Activated CD8-positive, alpha-beta memory T cell treated with anti-CD3 and anti-CD28 coated beads for 36 hours (primary cell): ENCODE data around the gene IMPDH2. TPM values are rescaled to one million over a fixed set of nuclear protein-coding genes. Genes with fewer than 3 reads are reported as not detected.

Experiments used
- CTCF ChIA-PET: fragments of 350-600 bp; sonication (Branson Sonifier 250); formaldehyde crosslinking; loops from one replicate; lab custom pipeline; 2021; ENCODE audit warnings: antibody characterized with exemption; lab: Charles Lee
- POLR2A ChIA-PET: fragments of 350-600 bp; sonication (Branson Sonifier 250); formaldehyde crosslinking; loops from one replicate; lab custom pipeline; 2021; ENCODE audit warnings: antibody characterized with exemption; lab: Charles Lee
- total RNA-seq, 2 experiments: library from RNA; stranded (reverse); gene quantifications; one replicate each; pipeline ENCODE4 v1.2.3, GENCODE V29; 2021

The IMPDH2 gene
- total RNA-seq, 2 experiments from 2014 or later: 461 to 466 TPM

DNA sequence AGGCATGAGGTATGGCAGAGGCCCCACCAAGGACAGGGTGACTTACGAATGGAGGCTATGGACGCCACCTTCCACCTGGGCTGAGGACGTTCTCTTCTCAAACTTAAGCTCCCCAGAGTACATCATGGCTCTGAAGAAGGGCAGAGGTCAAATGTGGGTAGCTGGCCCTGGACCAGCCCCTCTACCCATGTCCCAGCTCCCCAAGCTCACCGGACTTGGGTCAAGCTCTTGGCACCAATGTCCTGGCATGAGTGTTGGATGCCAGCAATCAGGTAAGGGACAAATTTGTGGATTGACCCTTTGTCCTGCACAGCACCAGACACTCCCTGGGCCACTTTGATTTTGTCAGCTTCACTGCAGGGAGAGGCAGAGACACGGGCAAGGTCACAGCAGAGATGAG, 4.7 kb downstream of the IMPDH2 start:
- POLR2A ChIA-PET: interaction anchor here (0.5 to 8.8 kb wide), 3 partner anchors 17 to 104 kb away, joined by 3 to 90 read pairs (median 3); partner anchors contain the start of gene WDR6
- CTCF ChIA-PET: interaction anchor here (7.7 kb wide), 1 partner anchor 35 kb away, joined by 63 read pairs; the partner anchor contains the start of gene P4HTM

DNA sequence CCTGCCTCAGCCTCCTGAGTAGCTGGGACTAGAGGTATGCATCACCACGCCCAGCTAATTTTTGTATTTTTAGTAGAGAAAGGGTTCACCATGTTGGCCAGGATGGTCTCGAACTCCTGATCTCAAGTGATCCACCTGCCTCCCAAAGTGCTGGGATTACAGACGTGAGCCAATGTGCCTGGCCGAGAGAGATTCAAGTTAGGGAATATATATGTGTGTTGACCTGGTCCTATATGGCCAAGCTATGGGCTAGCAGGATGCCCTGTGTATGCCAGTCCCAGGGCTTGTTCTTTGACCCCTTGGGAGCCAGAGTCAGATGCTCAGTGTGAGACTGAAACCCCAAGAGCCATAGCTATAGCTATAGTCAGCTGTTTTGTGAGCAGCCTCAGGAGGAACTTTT, 5.4 kb downstream of the IMPDH2 start:
- ChIA-PET POLR2A (interaction anchor here (0.7 to 8.8 kb wide), 4 partner anchors 16 to 389 kb away, joined by 6 to 90 read pairs (median 10); partner anchors contain the start of genes PRKAR2A, QRICH1 and WDR6), CTCF (interaction anchor here (7.6 to 7.7 kb wide), 2 partner anchors 15 to 35 kb away, joined by 63 to 66 read pairs; partner anchors contain the start of genes P4HTM and WDR6)

DNA sequence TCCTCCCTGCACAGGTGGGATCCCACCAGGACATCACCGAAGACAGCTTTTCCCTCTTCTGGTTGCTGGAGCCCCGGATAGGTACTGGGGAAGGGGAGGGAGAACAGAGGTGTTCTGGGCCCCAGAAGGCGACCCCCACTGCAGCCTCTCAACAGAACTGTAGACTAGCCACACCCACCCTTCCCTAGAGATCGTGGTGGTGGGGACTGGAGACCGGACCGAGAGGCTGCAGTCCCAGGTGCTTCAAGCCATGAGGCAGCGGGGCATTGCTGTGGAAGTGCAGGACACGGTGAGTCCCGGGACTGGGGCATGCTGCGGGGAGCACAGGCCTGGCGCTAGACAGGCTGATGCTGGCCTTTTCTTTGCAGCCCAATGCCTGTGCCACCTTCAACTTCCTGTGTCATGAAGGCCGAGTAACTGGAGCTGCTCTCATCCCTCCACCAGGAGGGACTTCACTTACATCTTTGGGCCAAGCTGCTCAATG, 6.5 kb downstream of the IMPDH2 start:
- POLR2A ChIA-PET: interaction anchor here (0.6 to 8.8 kb wide), 9 partner anchors 15 to 622 kb away, joined by 3 to 90 read pairs (median 7); partner anchors contain the start of genes ARIH2, P4HTM, QRICH1 and USP4

DNA sequence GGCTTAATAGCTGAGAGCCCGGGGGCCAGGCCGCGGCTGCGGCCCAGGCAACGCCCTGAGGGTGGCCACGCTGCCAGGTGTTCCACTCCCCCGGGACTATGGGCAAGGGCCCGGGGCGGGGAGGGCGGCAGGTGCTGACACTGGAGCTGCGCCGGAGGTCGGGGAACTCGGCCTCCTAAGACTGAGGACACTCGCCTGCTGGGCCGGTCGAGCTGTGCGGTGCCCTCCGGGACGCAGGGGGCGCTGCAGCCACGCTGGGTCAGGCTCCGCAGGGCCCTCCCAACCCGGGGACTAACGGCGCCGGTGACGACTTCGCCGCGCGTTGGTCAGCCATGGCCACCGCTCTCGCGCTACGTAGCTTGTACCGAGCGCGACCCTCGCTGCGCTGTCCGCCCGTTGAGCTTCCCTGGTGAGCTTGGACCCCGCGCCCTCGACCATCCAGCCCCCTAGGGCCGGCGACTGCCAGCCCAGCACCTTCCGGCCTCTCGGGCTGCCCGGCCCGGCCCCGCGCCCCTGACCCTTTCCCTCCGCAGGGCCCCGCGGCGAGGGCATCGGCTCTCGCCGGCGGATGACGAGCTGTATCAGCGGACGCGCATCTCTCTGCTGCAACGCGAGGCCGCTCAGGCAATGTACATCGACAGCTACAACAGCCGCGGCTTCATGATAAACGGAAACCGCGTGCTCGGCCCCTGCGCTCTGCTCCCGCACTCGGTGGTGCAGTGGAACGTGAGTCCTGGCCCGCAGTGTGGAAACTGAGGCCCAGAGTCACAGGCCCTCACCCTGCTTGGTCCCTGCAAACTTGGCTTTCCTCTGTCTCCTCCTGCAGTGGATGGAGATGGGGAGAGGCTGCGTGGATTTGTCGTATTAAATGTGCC, 7.1 kb downstream of the IMPDH2 start, which contains the start of gene NDUFAF3:
NDUFAF3 (plus strand) TSS at position 309 of the 875 bp plus-strand sequence; CDS start at position 333, 24 bp downstream.
- ChIA-PET POLR2A (interaction anchor here (0.5 to 8.8 kb wide), 12 partner anchors 9 to 622 kb away, joined by 3 to 90 read pairs (median 6); partner anchors contain the start of genes ARIH2, P4HTM, QRICH1 and USP4), CTCF (interaction anchor here (0.6 to 7.7 kb wide), 8 partner anchors 10 to 307 kb away, joined by 3 to 66 read pairs (median 4); partner anchors contain the start of genes P4HTM and WDR6)

More for the DNA sequence above, 6.5 kb downstream of the IMPDH2 start:
- CTCF ChIA-PET: interaction anchor here (0.6 to 7.7 kb wide), 7 partner anchors 9 to 238 kb away, joined by 3 to 66 read pairs (median 4); partner anchors contain the start of genes P4HTM, QRICH1 and WDR6

DNA sequence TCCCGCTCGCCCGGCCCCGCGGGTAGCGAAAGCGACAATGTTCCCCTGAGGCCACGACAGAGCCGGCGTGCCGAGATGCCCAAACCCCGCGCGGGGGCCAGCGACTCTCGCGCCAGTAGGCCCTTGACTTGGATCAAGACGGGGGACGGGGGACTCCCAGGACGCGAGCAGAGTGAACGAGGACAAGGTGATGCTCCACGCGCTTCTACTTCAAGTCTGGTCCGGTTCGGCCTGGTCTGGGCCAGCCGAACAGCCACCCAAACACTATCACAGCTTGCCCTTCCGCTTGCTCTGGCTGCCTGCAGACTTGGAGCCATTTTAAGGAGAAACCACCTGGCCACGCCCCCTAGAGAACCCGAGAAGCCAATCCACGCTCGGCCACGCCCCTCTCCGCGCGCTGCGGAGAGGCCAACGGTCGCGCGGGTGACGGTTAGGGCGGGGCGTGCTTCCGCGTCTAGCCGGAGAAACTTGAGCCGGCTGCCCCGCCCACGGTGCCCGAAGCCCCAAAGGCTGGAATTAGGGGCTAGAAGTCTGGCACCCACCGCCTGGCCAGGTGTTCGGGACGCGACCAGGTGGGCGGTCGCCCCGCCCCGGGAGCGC, 7.9 kb downstream of the IMPDH2 start:
- POLR2A ChIA-PET: interaction anchor here (0.5 to 8.8 kb wide), 11 partner anchors 7 to 343 kb away, joined by 3 to 90 read pairs (median 7); partner anchors contain the start of genes ARIH2, IMPDH2, P4HTM and QRICH1
- CTCF ChIA-PET: interaction anchor here (0.6 to 7.7 kb wide), 7 partner anchors 10 to 306 kb away, joined by 3 to 66 read pairs (median 4); partner anchors contain the start of genes P4HTM and WDR6

DNA sequence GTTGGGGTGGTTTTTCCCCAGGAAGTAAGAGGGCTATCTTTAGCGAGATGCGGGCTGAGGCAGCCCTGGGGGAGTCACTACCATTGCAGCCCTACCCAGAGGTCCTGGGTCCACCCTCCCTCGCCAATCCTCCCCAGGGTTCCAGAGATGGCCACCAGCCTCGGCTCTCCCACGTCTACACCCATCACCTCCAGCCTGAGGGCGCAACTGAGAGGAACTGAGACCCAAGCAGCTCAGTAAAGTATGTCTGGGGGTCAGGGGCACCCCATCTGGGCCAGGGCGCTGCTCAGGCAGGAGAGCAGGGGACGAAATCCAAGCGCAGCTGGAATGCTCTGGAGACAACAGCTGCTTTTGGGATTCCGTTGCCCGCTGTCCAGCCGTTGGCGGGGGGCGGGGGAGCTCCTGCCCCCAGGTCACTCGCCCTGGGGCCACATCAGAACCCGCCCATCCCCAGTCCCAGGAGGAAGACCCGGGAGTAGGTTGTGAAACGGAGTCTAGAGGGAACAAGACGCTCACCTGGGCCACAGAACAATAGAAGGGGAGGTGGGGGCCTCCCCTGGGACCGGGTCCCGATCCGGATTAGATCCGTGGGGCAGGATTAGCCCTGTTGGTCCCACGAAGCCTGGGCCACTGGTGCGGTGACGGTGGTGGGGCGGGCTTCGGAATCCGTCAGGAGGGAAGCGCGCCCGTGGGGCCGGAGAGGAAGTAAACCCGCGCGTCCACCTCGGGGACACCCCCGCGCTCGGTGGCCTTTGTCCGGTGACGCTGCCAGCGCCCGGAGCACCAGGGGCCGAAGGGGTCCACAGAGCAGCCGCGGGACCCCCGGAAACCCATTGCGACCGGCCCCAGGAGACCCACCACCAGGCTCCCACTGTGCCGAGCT, 8.6 kb downstream of the IMPDH2 start:
- CTCF ChIA-PET: interaction anchor here (0.6 to 7.7 kb wide), 8 partner anchors 9 to 160 kb away, joined by 3 to 66 read pairs (median 4); partner anchors contain the start of genes IMPDH2, P4HTM, QRICH1 and USP19
- POLR2A ChIA-PET: interaction anchor here (1.2 to 8.8 kb wide), 6 partner anchors 8 to 303 kb away, joined by 3 to 90 read pairs (median 8); partner anchors contain the start of genes ARIH2, IMPDH2 and WDR6

DNA sequence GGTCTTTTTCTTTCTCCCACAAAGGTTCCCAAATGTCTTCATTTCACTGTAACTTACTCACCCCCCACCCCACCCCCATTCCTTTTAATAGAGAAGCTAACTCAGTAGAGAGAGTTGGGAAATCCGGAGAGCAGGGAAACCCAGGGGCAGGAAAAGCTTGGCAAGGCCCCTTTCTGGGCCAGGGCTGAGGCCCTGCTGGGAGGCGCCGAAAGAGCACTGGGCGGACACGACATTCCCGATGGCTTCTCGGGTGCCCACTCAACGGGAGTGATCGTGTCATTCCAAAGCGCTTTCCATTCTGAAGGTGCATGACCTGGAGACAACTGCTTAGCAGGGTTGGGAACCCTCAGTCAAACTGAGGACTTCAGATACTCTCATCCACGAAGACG, 9.3 kb downstream of the IMPDH2 start:
- ChIA-PET POLR2A (interaction anchor here (1.0 to 8.8 kb wide), 3 partner anchors 9 to 101 kb away, joined by 3 to 90 read pairs (median 14); partner anchors contain the start of genes ARIH2, IMPDH2 and WDR6), CTCF (interaction anchor here (0.7 to 7.7 kb wide), 6 partner anchors 9 to 101 kb away, joined by 3 to 66 read pairs (median 7); partner anchors contain the start of genes IMPDH2, P4HTM, QRICH1 and USP19)

DNA sequence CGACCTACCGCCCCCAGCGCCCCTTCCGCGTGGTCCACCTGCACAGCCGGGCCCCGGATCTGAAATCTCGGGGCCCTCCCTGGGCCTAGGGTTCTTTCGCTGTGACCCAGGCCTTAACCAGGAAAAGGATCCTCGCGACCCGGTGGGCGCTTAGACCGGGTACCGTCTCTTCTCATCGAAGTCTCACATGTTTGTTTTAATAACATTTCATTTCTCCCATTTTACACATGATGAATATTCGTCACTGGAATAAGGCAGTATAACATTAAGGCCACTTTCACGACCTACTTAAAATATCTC, 10.5 kb downstream of the IMPDH2 start:
- CTCF ChIA-PET: interaction anchor here (1.6 to 7.7 kb wide), 4 partner anchors 9 to 29 kb away, joined by 3 to 66 read pairs (median 33); partner anchors contain the start of genes IMPDH2, P4HTM and WDR6
- POLR2A ChIA-PET: interaction anchor here (8.8 kb wide), 1 partner anchor 11 kb away, joined by 90 read pairs; the partner anchor contains the start of gene WDR6

DNA sequence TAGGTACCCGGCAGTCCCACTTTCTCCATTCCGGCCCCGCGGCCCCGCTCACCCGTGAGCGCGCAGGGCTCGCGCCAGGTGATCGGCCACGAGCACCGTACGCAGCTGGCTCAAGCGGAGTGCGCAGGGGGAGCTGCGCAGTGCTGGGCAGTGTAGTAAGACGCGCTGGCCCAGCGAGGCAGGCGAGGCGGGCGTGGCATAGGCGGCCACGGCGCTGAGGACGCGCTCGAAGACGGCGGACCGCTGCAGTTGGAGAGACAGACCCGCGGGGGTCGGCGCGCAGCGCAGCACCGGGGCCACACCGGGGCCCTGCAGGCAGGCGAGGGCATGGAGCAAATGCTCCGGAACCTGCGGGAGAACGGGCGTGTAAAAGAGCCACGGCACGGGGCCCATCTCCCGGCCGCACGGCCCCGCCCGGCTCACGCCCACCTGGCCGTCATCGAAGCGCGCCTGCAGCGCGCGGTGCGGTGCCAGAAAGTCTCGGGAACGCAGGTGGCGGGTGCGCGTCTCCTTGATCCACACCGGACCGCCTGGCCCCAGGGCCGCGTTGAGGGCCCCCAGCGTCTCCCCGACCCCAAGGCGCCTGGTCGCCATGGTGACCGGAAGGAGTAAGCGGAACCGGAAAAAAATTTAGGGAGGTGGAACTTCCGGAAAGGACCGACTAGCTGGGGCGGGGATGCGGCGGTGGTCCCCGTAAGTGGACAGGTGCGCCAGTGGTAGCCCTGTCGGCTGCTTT, 11.1 kb downstream of the IMPDH2 start, which contains the start of gene DALRD3:
DALRD3 (minus strand) TSS at position 610 of the 736 bp plus-strand sequence; CDS start at position 594, 16 bp downstream.
- CTCF ChIA-PET: interaction anchor here (1.6 to 7.7 kb wide), 4 partner anchors 9 to 29 kb away, joined by 3 to 66 read pairs (median 33); partner anchors contain the start of genes IMPDH2, P4HTM and WDR6

DNA sequence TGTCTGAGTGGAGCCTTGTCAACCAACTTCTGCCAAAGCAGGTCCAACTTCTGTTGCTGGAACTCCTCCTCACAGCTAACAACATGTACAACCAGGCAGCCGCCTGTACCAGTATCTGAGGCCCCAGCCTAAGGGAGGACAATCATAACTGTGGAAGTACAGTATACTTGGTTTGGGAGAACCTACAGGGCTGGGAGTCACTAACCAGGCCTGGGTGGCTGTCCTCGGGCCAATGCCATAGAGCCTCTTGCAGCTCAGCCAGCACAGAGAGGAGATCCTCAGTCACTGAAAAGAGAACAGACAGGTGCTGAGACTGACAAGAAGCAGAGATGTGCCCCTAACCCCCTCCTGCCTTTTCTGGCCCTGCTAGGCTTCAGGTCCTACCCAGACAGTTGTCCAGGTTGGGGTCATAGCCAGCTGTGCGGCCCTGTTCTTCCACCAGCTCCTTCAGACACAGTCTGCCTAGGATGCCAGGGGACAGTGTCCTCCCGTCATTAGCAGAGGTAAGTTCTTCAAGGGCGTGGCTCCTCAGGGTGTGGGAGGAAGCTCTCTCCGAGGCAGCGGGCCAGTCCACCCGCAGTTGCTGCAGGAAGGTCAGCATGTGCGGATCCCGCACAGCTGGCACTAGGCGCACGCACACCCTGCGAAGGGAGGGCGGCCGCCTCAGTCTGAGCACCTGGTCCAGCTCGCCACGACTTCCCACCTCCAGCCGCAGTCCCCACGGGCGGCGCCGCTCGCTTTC, 11.8 kb downstream of the IMPDH2 start:
- ChIA-PET POLR2A (interaction anchor here (0.6 to 8.8 kb wide), 4 partner anchors 10 to 309 kb away, joined by 3 to 90 read pairs (median 4); partner anchors contain the start of genes IMPDH2 and WDR6), CTCF (interaction anchor here (1.6 to 7.7 kb wide), 4 partner anchors 8 to 28 kb away, joined by 3 to 66 read pairs (median 33); partner anchors contain the start of genes IMPDH2, P4HTM and WDR6)

More for the DNA sequence above, 11.1 kb downstream of the IMPDH2 start, which contains the start of gene DALRD3:
- POLR2A ChIA-PET: interaction anchor here (0.9 to 8.8 kb wide), 2 partner anchors 10 to 29 kb away, joined by 3 to 90 read pairs; partner anchors contain the start of gene WDR6

DNA sequence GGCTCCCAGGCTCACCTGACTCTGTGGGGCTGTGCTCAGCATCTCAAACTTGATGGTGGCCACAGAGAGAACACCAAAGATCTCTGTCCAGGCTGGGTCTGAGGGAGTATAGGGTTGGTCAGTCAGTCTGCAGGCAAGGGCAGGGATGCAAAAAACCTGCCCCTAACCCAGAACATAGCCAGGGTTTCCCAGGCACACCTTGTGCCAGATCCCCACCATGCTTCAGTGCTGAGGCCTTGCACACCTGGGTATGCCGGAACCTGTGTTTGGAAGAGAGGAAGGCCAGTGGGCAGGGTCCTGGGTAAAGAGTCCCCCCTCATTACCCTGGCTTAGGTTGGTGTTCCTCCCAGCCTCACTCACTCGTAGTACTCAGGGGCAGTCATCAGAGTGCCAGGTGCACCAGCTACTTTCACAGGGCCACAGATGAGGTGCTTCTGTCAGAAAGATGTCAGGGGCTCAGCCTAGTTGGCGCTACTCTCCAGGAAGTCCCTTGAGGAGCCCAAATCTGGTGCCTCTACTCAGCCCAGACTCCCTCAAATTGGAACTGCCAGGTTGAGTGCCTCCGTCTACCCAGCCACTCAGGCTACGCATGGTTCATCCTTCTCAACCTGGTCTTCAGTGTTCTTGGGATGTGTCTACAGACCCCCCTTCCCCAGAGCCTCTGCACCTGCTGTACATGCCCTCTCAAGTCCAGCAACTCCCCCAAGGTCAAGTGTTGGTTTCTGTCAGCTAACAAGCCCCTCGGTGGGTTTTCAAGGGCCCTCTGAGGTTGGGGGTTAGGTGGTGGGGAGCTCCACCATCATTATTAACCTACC, 12.6 kb downstream of the IMPDH2 start:
- ChIA-PET CTCF (interaction anchor here (7.6 to 7.7 kb wide), 2 partner anchors 7 to 27 kb away, joined by 63 to 66 read pairs; partner anchors contain the start of genes P4HTM and WDR6), POLR2A (interaction anchor here (0.6 to 8.8 kb wide), 5 partner anchors 9 to 308 kb away, joined by 3 to 90 read pairs (median 3); partner anchors contain the start of genes IMPDH2, P4HTM and WDR6)

DNA sequence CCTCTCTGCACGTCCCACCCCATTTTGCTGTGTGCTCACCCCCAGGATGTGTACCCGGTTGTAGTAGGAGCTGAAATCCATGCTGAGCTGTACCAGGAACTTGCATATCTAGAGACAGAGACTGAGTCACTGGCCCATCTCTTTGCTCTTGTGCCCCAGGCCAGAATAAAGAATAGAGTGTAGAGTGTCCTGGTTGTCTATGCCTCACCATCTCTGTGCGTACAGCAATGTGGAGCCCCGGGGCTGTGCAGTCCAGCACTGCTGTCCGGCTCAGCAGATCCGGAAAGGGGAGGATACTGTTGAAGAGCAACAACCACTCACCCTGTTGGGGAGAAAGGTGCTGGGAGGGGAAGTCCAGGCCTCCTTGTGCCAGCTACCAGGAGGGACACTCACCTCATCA, 13.4 kb downstream of the IMPDH2 start:
- CTCF ChIA-PET: no interaction called here

DNA sequence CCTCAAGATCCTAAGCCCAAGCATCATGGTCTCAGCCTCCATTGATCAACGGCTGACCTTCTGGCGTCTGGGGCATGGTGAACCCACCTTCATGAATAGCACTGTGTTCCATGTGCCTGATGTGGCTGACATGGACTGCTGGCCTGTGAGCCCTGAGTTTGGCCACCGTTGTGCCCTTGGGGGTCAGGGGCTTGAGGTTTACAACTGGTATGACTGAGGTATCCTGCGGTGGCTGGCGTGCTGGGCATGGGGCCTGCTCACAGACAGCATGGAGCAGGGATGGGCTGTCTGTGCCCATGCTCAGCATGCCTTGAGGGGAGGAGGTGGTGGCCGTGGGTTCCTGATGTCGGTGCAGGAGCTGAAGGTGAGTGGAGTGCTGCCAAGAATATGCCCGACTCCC, 14.1 kb downstream of the IMPDH2 start:
- ChIA-PET POLR2A (no interaction called here), CTCF (interaction anchor here (0.9 to 1.3 kb wide), 2 partner anchors 14 to 27 kb away, joined by 3 to 4 read pairs; no protein-coding TSS in a partner anchor)

More for the DNA sequence above, 13.4 kb downstream of the IMPDH2 start:
- POLR2A ChIA-PET: interaction anchor here (1.2 kb wide), 1 partner anchor 26 kb away, joined by 3 read pairs; the partner anchor contains the start of gene P4HTM
